Stimulated activated CD8-positive, alpha-beta memory T cell treated with anti-CD3 and anti-CD28 coated beads, Interleukin-2, amount 100 ng/mL, for 48 hours (primary cell): ENCODE measurements around the gene RAB23.

Experiments used
- DNase-seq, 2 donors: peaks; one replicate each; pipeline ENCODE4 v3.0.0-alpha.2; 2020; ENCODE audit warnings: low read depth in 2 of 2

Gene RAB23

DNA sequence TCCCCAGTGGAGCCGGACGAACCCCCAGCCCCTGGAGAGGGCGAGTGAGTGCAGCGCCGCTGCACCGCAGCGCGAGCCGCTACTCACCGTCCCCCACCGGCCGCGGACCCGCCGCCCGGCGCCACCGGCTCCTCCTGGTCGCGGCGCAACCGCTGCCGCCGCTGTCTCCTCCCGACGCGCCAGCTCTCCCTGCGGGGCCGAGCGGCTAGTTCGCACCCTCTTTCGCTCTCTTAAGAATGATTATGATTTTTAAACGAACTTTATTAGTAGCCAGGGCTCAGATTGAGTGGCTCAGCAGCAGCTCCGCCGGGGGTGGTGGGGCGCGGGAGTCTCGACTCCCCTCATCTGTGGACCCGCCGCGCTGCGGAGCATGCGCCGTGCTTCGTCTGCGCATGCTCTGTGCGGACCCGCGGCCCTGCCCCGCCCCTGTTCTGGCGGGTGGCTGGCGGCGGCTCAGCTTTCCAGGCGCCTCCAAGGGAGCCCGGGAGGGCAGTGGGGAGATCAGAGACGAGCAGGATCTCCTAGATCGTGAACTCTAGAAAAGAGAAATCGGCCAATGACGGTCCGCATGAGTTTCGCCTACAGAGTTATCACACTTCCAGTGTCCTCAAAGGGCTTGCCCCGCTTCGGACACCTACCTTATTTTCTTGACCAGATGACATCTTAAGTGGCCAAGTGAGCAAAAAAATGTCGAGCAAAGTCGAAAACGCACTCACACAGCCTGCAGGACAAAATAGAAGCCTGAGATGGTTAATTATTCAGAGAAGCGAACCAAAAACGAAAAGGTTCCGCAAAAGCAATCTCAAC lies at the start of gene RAB23:
TSS of gene RAB23 (minus strand) at position 372 of the 807 bp plus-strand sequence. CDS start 11,927 bp downstream, outside the sequence.
- DNase-seq = peak; percentile 73 to 78

DNA sequence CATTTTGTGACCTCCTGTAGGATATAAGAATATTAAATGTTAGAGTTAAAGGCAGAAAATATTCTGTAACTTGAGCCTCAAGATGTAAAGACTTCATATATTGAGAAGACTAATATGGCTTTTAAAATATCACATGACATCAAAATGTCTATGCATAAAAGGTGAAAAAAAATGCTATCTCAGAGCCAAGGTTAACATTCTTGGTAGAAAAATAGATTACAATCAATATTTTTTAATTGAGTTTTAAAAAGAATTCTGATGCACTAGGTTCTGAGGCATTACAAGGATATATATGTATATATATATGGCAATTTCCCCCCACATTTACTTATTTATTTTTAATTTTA lies 46.2 kb upstream of the RAB23 start:
- no peak for DNase-seq

DNA sequence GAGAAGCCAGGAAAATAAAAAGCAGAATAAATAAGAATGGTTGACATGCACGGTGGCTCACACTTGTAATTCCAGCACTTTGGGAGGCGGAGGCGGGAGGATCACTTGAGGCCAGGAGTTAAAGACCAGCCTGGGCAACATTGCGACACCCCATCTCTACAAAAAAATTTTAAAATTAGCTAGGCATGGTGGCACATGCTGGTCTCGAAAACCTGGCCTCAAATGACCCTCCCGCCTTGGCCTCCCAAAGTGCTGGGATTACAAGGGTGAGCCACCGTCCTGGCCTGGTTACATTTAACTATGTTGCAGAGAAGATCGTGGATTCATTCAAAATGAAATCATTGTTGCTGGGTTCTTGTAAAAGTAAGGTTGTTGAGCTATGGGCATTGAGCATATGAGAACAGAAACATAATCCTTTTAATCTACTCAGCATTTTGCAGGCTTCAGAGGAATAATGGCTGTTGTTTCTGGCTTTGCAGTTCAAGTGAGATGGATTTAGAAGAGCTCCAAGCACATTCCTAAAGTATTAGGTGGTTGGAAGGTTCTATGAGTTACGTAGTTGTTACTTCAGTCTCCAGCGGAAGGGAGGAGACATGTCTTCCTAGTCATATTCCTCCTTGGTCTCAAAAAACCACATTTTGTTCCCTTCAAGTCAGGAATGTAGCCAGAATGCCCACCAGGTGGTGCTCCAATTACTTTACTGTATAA lies 45.6 kb upstream of the RAB23 start:
- DNase-seq = peak in 1 of 2 donors; percentile 7

DNA sequence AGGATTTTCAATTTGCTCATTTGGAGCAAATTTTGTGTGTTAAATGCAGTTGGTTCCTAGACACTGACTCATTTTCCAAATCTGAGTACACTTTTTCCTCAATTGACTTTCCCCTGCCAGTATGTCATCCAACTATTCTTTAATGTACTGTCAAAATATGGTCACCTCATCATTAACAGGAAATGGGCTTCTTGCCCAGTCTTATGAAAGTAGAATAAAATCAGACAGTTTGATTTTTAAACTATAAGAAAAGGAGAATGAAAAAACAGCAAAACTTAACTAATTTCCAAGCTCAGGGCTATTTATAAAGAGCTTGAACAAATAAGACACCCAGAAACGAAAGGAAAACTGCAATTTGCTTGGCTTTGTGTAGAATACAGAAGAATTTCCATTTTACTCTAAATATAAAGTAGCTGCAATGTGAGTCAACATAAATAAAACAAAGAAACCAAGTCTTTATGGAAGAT lies 43.7 kb upstream of the RAB23 start:
- no peak for DNase-seq

DNA sequence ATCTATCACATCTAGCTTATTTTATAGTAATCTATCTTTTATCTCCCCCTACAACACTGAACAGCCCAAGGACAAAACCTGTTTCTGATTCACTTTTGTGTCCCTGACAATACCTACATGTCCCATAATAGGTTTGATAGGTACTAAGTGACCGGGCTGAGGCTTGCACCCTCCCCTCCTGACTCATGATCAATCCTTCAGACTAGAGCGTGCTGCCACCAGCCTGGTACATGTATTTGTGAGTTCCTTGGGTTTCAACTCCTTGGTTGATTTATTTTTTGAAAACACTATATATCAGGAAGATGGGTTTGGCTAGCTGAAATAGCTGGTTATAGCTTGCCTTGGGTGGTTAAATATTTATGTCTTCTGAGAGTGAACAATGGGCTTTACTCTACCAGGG lies 41.6 kb upstream of the RAB23 start:
- no peak for DNase-seq

DNA sequence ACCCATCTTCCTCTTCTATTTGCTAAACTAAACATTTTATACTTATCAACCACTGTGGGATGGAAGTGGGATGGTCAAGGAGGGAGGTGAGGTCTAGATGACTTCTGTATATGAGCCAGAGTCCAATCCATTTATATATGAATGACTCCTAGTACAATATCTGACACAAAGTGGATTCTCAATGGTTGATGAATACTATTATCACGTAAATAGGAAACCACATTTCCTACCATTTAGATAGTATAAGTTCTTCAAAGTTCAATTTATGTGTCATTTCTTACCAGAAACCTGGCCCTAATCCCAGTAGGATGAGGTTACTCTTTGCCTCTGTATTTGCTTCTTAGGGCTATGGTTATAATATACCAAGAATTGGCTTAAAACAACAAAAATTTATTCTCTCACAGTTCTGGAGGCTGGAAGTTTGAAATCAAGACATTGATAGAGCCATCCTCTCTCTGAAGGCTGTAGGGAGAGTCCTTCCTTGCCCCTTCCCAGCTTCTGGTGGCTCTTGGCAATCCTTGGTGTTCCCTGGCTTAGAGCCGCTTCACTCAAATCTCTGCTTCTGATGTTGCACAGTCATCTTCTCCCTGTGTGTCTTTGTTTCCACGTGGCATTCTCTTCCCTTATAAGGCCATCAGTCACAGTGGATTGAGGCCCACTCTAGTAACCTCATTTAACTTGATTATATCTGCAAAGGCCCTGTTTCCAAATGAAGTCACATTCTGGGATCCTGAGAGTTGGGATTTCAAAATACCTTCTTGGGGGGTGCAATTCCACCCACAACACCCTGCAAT lies 41.0 kb upstream of the RAB23 start:
- DNase-seq = no peak

GRCh38 chr6:57262488-57262887 lies 40.4 kb upstream of the RAB23 start:
- DNase-seq = no peak

DNA sequence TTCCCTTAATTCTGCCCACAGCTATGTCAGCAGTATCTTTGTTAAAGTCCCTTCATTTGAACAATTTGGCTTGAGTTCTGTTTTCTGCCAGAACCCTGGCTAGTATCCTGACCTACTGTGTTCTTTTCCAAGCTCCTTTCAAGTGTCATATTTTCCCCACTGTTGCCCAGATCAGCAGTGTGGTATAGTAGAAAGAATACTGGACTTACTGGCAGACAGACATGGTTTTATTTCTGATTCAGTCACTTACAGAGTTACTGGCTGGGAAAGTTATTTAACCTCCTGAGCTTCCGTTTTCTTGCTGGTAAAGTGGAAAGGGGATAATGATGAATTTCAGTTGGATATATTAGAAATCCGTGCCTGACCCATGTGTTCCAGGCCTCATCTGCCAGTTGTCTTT lies 39.8 kb upstream of the RAB23 start:
- DNase-seq = no peak

DNA sequence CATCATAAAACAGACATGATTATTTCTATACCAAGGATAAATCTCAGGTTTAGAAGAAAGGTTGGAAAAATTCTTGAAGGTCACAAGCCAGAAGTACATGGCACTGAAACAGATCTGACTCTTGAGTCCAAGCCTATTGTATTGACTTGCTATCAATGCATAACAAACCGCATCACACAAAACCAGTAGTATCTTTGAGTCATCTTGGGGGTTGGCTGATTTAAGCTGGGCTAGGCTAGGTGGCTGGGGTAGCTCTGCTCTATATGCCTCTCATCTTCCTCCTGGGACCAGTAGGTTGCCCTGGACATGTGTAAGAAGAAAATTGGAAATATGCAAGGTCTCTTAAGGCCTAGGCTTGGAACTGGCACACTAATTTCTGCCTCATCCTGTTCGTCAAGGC lies 37.0 kb upstream of the RAB23 start:
- DNase-seq = no peak

GRCh38 chr6:57257911-57258541 lies 35.9 kb upstream of the RAB23 start:
- DNase-seq = no peak

- DNase-seq = no peak
Observed at GRCh38 chr6:57256541-57256940, 34.4 kb upstream of the RAB23 start.

GRCh38 chr6:57255451-57256169 lies 33.5 kb upstream of the RAB23 start:
- no peak for DNase-seq

DNA sequence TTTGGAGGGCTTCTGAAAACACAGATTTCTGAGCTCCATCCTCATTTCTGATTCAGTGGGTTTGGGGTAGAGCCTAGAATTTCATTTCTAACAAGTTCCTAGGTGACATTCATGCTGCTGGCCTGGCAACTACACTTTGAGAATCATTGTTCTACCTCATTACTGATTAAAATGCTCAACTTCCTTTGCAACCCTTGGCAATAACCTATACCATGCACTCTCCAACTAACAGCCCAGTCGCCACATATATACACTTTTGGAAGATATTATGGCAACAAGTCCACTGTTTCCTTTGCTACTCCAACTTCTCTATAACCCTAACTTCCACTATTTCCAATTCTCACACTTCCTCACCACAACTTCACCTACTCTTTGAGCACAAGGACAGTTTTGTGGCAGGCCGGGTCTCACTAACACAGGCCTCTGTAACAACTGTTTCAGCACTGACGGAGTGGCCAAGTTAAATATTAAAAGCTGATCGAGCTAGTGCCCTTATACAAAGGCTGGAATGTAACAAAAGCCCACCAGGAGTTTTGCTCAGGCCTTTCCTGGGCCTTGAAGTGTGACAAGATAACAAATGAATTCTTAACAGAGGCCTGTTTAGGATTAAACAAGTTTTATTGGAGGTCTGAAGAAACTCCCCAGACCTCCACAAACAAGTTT lies 32.1 kb upstream of the RAB23 start:
- no peak for DNase-seq

DNA sequence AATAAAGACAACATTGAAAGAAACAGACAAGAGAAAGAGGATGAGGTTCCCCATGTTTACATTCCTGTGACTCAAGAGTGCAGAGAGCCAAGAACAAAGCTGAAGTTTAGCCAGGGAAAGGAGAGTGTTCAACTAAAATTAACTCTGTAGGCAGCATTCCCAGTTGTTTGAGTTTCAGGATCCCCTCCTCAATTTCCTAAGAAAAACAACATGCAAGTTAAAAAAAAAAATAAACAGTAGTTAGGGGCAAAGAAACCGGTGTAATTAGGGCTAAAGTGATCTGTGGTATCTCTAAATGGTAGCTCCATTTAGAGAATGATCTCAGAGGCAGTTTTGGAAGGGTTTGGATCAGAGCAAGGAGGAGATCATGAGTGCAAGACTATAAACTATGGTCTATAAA lies 30.9 kb upstream of the RAB23 start:
- no peak for DNase-seq

GRCh38 chr6:57252137-57252536 lies 30.0 kb upstream of the RAB23 start:
- no peak for DNase-seq

DNA sequence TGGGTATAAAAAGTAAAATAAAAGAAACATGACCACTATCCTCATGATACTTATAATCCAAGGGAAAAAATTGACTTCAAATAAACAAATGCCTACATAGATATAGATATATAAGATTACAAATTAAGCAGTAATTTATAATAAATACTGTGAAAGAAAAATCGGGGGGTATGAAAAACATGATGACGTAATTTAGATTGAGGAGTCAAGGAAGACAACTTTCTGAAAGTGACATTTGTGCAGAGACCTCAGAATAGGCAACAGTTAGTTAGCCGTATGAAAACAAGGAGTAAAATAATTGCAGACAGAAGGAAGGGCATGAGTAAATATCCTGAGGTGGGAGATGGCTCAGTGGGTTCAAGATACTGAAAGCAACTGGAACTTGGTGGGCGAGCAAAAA lies 28.2 kb upstream of the RAB23 start:
- DNase-seq = no peak

DNA sequence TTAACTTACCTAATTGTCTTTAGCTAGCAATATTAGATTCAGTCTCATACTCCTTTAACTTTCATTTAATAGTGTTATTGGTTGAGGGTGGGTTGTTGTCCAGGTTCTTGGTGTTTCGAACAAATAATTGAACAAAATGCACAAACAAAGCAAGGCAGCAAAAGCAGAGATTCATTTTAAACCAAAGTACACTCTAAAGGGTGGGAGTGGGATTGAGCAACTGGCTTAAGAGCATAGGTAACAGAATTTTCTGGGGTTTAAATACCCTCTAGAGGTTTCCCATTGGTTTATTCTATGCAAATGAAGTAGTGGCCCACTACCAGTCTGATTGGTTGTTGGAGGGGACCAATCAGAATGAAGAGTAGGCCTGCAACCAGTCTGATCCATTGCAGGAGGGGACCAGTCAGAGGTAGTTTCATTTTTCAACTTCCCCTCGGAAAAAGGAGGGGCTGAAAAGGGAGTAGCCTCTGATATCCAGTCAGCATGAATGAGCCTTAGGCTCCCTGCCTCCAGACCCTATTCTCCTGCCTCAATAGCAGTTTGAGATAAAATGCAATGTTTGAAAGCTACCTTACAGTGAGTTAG lies 26.3 kb upstream of the RAB23 start:
- no peak for DNase-seq

DNA sequence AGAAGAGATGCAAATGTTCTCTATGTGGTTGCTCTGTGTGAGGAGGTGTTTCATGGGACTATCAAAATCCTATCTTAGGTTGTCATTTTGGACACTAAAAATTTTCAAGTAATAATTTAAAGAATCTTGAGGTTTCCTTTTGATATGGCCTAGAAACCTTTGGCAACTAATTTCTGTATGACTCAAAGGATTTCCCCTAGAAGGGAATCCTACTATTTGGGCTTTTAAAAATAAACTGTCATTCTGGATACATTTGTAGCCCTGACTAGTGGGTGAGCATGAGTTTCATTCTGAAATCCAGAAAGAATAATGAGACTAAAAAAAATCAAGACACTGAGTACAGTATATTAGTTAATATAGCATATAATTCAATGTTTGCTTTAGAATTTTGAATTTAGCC lies 25.5 kb upstream of the RAB23 start:
- DNase-seq = no peak

DNA sequence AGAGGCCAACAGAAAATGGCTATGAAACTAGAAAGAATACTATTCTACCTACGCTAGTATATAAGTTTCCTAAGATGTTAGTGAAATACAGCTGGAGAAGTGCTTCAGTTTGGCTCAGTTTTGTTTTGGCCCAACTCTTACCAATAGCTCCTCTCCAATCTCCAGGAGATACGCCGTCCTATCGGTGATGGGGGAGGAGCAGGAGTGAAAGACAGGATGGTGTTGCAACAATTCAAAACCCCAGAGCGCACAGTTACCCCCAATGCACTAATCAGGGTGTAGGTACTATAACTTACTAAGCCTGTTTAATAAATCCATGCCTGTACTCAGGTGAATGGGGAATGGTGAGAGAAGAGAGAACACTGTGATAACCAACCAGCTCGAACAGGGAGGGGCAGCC lies 24.2 kb upstream of the RAB23 start:
- DNase-seq = no peak

DNA sequence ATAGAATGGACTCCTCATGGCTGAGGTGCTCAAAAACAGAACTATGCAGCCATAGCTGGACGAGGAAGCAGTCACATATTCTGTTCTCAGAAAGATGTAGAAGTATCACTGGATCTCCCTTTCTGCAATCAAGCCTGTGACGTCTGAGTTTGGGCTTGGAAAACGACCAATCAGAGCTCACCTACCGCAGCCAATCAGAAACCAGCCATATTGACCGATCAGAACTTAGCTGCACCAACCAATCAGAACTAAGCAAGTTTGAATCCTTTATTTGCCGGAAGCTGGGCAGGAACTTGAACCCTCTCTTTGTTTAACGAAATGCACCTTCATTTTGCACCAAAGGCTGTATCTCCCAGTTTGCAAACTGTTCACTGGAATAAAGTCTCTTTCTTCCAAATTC lies 21.8 kb upstream of the RAB23 start:
- no peak for DNase-seq
